Stromal cell of bone marrow (primary cell): ENCODE results near the gene SNX1.

ENCODE experiments used
- DNase-seq: peaks from one replicate; pipeline ENCODE4 v3.0.0-alpha.2; 2012; ENCODE audit warnings: low read depth

Gene SNX1

DNA sequence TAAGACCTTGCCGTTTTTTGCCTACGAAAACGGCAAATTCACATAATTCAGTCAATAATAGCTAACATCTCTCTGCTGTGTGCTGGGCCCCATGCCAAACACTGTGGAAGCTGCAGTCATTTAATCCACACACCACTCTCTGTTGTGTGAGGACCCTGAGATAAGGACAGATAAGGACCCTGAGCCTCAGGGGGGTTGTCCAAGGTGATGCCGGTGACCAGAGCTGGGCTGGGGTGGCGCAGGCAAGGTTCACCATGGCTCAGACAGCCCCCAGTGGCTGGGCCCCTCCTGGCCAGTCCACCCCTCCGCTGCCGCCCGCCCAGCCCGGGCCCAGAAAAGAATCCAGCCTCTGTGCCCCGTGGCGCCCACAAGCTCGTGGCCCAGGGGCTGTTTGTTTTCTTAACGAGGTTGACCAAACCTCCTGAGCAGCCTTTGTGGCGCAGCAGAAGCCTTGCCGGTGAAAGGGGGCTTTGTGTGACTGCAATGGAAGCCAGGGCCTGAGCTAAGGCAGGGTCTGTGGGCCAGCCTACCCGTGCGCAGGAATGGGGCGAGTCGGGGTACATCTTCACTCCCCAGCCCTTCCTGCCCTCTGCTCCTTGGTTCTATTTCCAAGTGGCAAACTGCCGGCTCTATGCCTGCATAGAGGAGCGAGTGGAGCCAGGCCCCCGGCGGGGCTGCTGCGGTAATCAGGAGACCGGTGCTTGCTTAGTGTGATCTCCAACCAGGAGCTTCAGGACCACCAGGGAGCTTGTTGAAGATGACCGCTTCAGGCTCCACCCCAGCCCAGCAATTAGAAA is 51.3 kb downstream of the SNX1 start:
- DNase-seq, result no peak

DNA sequence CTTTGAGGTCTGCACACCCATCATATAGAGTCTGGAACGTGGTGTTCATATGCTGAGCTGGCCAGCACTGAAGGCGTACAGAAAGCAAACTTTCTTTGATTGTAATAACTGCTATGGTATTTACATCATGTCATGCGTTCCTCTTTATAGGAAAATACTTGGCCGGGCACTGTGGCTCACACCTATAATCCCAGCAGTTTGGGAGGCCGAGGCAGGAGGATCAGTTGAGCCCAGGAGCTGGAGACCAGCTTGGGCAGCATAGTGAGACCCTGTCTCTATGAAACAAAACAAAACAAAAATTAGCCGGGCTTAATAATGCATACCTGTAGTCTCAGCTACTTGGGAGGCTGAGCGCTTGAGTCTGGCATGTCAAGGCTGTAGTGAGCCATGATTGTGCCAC is 52.4 kb downstream of the SNX1 start:
- DNase-seq, result no peak

DNA sequence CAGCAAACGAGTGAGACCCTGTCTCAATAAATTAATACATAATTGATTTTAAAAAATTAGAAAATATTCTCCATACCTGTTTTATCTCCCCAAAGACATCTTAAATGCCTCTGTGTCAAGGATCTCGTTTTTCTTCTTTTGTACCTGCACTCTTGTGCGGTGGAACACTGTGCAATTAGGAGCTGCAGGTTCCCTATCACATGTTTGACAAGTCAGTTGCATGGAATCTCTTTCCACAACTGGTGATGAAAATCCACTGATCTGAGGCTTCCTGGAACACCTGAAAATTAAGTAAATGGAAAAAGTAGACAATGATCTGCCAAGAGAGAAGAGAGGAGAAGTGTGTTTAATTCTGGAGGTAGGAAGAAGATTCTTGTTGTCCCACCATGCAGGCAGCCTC is 52.8 kb downstream of the SNX1 start:
- no peak for DNase-seq

GRCh38 chr15:64149424-64149823 is 53.6 kb downstream of the SNX1 start:
- DNase-seq, result no peak

DNA sequence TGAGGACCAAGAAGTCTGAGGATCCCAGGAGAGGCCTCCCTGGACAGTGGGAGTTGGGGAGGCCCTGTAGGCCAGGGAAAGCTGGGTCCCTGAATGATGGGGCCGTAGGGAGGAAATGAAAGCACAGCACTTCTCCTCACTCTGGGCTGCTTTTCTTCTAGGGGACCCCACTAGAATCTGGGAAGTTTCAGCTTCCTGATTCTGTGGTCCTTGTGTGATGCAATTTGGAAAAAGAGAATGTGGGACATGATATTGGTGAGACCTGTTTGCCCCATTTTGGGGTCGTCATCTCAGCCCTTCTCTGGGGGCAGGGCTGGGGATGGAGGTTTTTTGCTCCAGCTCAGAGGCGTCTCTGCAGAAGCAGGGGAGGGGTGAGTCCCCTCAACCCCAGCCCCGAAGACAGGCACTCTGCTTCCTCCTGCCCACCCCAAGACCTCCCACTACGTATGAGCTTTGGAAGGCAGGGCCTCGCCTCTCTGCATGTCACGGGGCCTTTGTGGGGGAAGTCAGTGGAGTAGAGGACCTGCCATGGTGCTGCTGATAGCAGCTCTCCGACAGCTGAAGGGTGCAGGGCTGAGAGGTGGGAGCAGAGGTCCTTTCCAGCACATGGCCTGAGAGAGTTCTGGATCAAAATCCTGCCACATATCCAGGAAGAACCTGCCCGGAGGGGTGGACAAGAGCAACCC is 54.3 kb downstream of the SNX1 start:
- DNase-seq, result no peak

DNA sequence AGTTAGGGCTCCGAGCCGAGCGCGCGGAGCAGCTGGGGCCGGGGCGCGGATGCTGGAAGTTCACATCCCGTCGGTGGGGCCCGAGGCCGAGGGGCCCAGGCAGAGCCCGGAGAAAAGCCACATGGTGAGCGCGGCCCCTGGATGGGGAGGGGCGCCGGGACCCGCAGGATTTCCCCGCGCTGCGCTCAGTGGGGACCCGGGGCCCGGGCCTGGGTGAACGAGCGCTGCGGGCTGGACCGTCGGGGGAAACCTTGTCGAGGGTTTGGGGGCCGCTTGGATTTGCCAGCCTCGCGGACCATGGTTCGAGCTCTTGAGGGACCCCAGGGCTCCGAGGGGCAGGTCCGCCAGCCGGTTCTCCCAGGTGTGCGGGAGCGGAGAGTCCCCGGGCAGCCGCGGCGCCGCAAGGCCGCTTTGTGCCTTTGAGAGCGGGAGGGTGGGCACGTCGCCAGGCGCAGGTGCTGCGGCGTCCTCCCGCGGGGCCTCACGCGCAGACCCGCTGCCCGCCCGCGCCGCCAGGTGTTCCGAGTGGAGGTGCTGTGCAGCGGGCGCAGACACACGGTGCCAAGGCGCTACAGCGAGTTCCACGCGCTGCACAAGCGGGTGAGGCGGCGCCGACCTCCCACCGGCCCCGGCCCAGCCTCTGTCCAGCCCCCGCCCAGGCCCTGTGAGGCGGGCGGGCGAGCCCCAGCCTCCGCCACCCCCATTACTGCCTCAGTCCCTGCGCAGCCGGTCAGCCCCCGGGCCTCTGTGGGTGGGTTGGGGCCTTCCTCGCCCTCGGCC is 56.1 kb downstream of the SNX1 start, which contains the start of gene SNX22:
SNX22 (plus strand) TSS at position 5 of the 780 bp plus-strand sequence; CDS start at position 50, 45 bp downstream.
- DNase-seq, result no peak

DNA sequence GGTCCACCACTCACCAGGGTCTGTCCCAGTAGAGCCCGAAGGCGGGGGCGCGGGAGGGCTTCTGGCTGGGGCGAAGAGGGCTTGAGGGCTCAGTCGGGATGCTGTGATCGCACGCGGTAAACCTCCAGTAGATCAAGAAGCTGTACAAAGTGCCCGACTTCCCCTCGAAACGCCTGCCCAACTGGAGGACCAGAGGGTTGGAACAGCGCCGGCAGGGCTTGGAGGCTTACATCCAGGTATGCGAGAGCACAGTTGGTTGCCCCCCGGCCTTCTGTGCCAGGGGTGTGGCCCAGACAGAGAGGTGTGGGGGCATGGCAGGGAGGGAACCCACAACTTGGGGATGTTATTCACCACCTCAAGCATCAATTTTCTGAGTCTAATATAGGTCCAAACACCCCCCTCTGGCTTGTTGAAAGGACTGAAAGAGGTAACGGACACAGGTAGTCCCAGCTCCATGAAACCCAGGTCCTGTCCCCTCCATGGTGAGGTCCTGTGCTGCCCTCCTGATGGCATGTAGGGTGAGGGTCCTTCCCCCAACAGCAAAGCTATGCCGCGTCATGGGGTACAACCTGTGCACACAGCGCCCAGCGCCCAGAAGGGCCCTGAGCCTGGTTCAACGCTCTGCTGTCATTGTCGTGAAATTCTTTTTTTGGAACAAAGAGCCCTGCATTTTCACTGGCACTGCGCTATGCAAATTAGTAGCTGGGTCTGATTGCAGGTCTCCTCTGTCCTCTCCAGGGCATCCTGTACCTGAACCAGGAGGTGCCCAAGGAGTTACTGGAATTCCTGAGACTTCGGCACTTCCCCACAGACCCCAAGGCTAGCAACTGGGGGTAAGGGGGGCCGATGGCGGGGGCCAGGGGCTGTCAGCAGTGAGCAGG is 57.0 kb downstream of the SNX1 start:
- no peak for DNase-seq

DNA sequence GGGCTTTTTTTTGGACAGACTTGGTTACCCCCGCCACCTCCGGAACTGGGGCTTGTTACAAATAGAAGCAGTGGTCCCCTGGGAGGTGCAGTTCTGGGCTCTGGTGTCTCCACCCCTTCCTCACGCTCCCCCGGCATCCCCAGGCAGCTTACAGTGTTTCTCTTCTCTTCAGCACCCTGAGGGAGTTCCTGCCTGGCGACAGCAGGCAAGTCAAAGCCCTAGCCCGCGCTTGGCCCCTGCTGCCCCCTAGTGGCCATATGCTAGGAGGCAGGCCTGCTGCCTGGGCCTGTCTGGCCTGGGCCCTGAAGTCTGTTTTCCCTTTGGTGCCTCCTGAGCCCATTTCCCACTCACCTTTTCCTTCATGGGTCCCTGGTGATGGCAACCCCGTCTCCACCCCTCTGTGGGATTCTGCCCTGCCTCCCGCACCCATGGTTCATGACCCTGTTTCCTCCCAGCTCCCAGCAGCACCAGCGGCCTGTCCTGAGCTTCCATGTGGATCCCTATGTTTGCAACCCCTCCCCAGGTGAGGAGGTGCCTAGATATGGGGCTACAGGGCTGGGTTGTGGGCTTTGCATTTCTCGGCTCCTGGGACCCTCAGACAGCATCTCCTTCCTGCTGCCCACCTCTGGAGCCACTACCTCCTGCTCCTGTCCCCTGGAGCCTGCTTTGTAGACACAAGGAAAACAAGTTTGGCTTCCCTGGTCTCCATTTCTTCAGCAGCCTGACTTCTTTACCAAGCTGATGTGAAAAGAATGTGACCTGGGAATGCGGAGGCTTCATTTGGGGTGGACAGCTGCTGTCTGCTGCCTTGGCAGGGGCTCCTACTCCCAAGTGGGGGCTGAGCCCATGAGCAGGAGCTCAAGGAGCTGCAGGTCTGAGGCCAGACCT is 57.9 kb downstream of the SNX1 start:
- peak; percentile 50 for DNase-seq

DNA sequence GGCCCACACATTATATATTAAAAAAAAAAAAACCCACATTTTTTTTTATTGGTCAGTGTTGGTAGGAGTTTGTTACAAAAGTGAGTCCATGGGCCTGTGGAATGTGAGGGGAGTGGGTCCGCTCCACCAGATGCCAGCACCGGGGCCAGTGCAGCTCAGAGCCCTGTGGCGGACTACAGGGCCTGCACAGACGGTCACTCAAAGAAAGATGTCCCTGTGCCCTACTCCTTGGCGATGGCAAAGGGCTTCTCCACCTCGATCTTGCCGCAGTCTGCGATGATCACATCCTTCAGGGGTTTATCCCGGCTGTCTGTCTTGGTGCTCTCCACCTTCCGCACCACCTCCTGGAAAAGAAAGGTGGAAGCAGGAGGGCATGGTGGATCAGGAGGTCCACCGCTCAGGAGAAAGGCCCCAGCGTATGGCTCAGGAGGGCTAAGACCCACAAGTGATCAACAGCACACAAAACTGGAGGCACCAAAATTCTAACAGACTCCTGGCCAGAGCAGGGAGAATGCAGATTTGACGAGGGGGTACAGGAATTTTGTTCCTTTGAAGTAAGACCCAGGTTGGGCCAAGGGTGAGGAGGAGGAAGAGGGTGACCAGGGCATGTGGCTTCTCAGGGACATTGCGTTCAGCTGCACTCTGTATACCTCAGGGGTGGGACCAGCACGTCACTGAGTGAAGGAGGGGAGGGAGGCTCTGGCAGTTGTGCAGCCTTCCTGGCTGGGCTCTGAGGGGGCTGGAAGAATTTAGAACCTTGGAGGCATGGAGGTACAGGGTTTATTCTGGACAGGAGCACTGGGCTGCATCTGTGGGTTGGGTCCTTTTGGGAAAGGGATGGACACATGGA is 60.2 kb downstream of the SNX1 start:
- no peak for DNase-seq

DNA sequence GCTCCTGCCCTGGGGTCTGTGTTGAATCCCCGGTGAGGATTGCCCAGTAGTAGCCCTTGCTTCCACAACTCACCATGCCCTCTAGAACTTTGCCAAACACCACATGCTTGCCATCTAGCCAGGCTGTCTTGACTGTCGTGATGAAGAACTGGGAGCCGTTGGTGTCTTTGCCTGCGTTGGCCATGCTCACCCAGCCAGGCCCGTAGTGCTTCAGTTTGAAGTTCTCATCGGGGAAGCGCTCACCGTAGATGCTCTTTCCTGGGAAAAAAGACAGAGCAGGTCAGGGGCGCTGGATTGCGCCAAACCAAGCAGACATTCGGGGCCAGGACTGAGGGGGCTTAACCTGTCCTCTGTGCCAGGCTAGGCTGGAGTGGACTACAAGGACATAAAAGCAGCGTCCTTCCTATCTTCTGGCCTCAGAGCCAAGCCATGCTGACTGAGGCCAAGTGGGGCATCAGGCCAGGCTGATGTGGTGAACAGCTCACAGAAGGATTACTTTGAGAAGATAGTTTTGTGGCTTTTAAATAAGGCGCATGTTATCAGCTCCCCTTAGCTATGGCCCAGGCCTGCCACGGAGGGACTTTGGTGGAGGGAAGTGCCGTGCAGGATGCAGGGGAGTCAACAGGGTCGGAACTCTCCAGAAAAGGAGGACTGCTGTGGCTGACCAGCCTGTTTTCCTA is 61.0 kb downstream of the SNX1 start:
- no peak for DNase-seq

- DNase-seq, result no peak
These were observed 61.9 kb downstream of the SNX1 start for GRCh38 chr15:64157599-64158125.

DNA sequence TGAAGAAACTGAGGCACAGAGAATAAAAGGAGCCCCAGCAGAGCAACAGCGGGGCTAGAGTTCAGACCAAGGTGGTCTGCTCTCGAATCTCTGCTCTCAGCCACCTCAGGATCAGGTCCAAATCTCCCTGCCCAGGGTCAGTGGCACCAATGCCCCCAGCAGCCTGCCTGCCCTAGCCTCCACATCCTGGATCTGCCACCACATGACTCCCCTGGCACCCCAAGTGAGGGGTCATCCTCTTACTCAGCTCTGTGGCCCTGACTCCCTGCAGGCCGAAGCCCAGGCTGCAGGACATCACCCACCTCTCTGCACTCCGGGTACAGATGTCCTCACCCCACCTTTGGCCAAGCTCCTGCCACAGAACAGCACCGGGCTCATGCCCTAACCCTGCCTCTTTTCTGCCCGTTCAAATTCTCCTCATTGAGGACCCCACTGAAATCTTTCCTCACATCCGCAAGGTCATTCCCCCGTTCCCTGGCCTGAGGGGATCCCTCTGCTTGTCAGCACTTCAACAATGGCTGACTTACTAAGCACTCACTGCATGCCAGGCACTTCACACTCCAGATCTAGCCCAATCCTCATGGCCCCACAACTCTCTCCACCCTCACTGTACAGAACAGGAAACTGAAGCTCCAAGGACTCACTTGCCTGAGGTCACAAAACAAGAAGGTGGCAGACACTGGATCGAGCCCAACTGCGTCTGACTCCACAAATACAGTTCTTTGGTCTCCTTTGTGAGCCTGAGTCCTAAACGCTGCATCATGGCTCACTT is 62.8 kb downstream of the SNX1 start:
- no peak for DNase-seq

DNA sequence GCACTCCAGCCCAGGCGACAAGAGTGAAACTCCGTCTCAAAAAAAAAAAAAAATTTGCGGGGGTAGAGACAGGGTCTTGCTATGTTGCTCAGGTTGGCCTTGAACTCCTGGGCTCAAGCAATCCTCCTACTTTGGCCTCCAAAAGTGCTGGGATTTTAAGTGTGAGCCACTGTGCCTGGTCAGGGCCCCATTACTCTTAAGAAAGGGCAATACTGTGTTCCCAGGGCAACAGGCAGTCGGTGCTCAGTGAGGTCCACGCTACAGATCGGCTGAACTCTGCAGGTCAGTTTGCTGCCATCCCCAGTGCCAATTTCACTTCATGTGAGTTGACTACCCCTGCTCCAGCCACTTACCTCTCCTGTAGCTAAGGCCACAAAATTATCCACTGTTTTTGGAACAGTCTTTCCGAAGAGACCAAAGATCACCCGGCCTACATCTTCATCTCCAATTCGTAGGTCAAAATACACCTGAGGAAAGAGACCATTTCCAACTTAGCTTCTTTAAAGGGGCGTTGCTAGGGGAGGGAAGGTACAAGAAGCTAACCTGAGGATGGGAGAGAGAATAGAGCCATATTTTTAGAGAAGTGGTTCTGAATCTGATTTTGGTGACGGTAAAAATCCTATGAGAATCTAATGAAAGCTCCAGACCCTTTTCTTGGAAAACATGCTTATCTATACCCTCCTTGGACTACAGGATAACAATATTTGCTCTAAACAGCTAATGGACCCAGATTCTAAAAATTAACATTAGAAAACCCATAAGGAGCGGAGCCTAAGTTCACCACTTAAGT is 66.1 kb downstream of the SNX1 start:
- DNase-seq, result no peak

GRCh38 chr15:64162478-64162868 is 66.7 kb downstream of the SNX1 start:
- DNase-seq, result peak; percentile 14

- DNase-seq, result peak; percentile 96
These were observed 67.3 kb downstream of the SNX1 start, which contains the start of gene PPIB for GRCh38 chr15:64162869-64163658. Gene PPIB, minus strand, starts transcription at chr15:64163022. Its CDS starts 36 bp downstream, at chr15:64162986.

DNA sequence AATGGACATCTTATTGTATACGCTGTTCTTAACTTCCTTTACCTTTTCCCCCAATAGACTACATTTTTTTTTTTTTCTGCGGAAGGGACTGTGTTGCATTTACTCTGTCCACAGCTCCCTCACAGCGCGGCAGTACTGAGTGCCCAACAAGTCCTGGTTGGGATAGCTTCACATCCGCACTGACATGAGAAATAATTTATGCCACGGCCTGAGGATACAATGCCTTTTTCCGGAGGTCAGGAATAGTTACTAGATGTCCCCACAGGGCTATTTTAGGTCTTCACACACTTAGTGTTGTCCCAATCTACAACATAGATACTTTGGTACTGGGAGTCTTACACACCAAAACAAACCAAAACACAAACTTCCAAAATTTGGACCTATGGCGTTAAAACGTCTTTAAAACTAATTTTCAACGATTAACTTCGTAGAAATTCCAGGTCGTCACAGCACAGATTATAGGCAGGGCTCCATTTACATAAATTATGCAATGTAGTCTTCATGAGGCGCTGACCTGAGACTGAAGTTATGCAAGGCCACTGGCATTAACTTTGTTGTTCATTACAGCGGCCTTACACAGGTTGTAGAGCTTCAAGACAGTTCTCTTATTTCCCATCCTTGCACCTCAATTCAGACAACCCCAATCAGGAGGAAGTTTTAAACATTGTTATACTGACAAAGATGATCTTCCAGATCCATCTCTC is 68.0 kb downstream of the SNX1 start:
- peak; percentile 20 for DNase-seq
